ENCODE measurements around the gene GUCY1A2.
A peak's percentile ranks its signal among the peaks of the same experiment; 100 is the strongest.

- TF ChIP-seq CTCF (IDR thresholded peaks at IDR 0.05; ENCODE audit: extremely low read depth in 1 of 2, insufficient read depth in 1 of 2, low read depth in 1 of 2, low read length in 2 of 2) (no peak), POLR2AphosphoS5 (IDR thresholded peaks at IDR 0.05; ENCODE audit: insufficient read depth, low read depth, low read length) (no peak), EZH2 (IDR thresholded peaks at IDR 0.05; ENCODE audit: borderline replicate concordance, low read depth, low read length, severe bottlenecking) (no peak), JUN (IDR thresholded peaks at IDR 0.05; ENCODE audit: borderline replicate concordance, insufficient read depth, insufficient read length, low read depth) (no peak), POLR2A (IDR thresholded peaks at IDR 0.05; ENCODE audit: low read depth, low read length) (no peak), GATA2 (IDR thresholded peaks at IDR 0.05; ENCODE audit: insufficient read depth, insufficient read length, low read depth, low read length) (no peak), MAX (IDR thresholded peaks at IDR 0.05; ENCODE audit: insufficient read depth, insufficient read length) (no peak), MYC (IDR thresholded peaks at IDR 0.05; ENCODE audit: low read depth, low read length) (no peak), FOS (IDR thresholded peaks at IDR 0.05; ENCODE audit: borderline replicate concordance, insufficient read depth, low read length) (peak; percentile 5)
These were observed 113.5 kb downstream of the GUCY1A2 start for GRCh38 chr11:106904826-106905225.
